Measurements from ENCODE around the gene NOL12. TPM values are rescaled to one million over a fixed set of nuclear protein-coding genes. Genes with fewer than 3 reads are reported as not detected.
"Not testable (repeated sequence)": the region's sequence is repeated elsewhere in the genome, so short reads cannot be mapped to it uniquely, and the experiment has no call there.

The NOL12 gene
- total RNA-seq, result 54.9 and 61.7 TPM in 2 replicates

DNA sequence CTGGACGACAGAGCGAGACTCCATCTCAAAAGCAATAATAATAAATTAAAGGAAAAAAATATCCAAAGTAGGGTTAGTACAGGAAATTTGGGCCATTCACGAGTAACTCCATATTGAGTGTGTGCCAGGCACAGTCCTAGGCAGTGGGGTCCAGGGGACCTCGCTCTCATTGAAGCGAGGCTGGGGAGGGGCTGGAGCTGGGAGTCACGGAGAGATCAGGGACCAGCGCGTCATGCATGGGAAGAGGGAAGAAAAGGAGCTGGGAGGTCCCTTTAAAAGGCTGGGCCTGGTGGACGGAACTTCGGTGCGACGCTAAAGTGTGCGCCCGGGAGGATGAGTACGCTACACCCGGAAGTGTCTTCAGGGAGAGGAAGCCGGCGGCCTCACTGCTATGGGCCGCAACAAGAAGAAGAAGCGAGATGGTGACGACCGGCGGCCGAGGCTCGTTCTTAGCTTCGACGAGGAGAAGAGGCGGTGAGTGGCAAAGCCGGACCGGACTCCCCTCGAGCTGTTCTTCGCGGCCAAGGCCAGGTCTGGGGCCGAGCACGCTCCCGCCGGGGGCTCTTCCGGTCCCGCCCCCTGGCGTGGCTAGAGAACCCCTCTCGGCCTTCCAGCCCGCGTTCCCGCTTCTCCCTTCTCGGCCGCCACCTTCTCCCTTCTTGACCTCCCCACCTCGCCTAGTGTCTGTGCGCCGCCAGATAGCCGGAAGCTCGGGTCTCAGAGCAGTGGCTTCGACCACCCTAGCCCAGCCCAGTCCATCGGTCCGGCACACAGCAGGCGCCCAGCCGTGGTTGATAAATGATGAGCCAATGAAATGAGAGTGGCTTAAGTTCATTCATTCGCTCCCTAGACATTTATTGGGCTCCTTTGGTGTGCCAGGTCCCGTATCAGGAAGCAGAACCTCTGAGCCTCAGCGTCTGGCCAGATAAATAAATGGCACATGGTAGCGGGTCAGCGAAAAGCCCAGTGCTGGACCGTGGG, at the start of gene NOL12:
Gene NOL12 (plus strand): TSS at position 342 of the 981 bp plus-strand sequence. CDS start 50 bp downstream, at position 392.
- intact Hi-C loops (cut with micrococcal nuclease), result loop anchor here (1.0 kb wide), 2 partner anchors 10 to 78 kb away; partner anchors contain the start of gene GGA1

DNA sequence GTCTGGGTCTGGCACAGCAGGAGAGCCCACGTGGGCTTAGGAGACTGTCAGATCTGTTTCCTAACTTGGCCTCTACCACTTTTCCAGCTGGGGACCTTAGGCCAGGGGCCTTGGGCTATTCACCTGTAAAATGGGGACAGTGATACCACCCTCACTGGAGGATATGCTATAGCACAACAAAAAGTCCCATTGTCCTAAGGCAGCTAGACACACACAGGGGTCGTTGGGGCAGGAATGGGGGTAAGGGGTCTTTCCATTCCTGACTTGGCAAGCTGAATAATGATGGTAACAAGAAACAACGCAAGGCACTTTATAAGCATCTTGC, 49.2 kb upstream of the NOL12 start:
- intact Hi-C loops (cut with micrococcal nuclease), result loop anchor here (2.0 to 10.0 kb wide), 3 partner anchors 14 to 168 kb away; partner anchors contain the start of gene GCAT

- intact Hi-C loops (cut with micrococcal nuclease), result loop anchor here (2.0 to 10.0 kb wide), 3 partner anchors 30 to 166 kb away; partner anchors contain the start of genes GCAT and GGA1
Observed at GRCh38 chr22:37638391-37639069, 47.6 kb upstream of the NOL12 start.

DNA sequence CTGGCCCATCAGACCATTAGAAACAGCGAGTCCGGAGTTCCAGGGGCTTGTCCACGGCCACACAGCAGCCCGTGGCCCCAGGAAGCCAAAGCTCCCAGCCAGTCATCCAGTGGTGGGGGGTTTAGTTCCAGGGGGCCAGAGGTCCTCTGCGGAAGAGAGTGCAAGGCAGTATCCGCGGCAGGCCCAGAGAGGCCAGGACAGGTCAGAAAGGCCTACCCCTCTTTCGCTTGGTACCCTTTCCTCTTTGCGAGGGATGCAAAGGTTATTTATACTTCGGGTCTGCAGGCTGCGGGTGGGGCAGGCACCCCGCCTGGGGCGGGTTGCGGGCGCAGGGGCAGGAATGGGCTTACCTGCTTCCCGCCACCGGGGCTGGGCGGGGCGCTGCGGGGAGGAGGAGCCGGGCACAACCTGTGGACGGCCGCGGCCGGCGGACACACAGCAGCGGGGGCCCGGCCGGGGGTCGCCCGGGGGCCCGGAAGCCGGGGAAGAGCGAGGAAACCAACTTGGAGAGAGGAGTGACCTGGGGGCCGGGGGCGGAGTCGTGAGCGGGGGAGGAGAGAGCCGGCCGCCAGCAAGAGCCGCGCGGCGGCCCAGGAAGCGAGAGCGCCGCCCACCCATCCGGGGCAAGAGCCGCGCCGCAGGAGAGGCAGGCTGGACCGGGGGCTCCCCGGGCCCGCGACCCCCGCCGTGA, 46.9 kb upstream of the NOL12 start, which contains the start of gene SH3BP1:
Gene SH3BP1 (plus strand): TSS at position 600 of the 691 bp plus-strand sequence. CDS start 119 bp downstream, outside the sequence.
- intact Hi-C loops (cut with micrococcal nuclease), result loop anchor here (2.0 to 10.0 kb wide), 3 partner anchors 30 to 166 kb away; partner anchors contain the start of genes GCAT and GGA1

DNA sequence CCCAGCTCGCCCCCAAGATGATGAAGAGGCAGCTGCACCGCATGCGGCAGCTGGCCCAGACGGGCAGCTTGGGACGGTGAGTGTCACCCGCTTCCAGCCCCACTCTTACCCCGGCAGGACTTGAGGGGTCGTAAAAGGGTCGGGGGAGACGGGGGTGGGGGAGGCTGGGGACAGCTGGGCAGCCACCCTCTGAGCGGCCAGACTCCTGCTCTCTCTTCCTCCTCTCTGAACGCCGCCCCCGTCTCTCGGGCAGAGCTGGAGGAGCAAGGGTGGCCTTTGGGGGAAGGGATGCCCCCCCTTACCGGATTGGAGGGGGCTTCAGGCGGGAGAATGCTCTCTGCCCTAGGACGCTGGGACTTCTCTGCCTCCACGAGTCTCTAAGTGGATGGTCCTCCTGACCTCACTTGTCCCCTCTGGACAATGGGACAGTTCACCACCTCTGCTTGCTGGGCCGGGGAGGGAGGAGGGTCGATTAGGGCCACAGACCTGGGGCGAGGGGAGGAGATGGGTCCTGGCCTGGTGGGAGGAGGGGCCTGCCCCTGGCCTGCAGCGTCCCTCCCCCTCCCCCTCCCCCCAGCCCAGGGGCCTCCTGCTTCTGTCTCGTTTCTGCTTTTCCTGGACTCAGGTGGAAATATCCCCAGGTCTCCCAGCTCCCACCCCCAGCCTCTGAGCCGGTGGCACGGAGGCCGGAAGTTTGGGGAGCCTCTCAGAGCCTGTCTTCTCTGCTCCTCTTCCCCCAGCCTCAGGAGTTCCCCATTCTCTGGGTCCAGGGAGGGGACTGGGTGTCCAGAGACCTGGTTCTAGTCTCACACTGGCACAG, 46.2 kb upstream of the NOL12 start:
- intact Hi-C loops (cut with micrococcal nuclease), result loop anchor here (2.0 to 10.0 kb wide), 3 partner anchors 31 to 165 kb away; partner anchors contain the start of genes GCAT and GGA1

DNA sequence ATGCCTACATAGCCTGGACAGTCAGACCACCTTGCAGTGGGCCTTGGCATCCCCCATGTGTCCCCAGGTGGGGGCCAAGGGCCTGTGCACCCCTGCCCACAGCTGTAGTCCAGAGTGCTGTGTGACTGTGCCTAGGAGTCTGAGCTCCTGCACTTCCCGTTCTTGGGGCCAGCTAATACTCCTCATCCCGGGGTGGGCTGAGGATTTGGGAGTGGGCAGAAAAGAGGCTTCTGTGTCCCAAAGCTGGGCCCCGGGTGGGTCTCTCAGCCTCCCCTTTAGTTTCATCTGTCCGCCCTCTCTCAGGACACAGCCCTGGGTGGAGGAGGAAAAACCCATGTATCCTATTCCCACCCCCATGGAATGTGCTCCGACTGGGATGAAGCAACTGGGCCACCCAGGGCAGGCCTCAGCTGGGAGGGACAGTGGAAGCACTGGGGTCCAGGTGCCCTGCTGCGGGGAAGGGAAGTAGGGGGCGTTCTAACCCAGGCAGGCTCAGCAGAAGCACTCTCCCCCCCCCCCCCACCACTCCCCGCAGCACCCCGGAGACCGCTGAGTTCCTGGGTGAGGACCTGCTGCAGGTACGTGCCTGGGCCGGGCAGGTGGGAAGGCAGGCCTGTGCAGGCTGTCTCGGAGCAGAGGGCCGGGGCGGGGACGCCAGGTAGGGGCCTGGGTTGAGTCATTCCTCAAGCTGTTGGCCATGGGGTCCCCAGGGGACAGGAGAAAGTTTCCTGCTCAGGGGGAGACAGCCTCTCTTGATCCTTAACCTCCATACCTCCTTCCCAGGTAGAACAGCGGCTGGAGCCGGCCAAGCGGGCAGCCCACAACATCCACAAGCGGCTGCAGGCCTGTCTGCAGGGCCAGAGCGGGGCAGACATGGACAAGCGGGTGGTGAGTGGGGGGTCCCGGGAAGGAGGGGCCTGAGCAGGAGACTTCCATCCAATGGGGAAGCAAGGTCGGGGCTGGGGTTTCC, 45.3 kb upstream of the NOL12 start:
- intact Hi-C loops (cut with micrococcal nuclease), result no loop called here

- intact Hi-C loops (cut with micrococcal nuclease), result no loop called here
Observed at GRCh38 chr22:37641561-37641949, 44.6 kb upstream of the NOL12 start.

- intact Hi-C loops (cut with micrococcal nuclease), result loop anchor here (1.0 kb wide), 3 partner anchors 15 to 38 kb away; partner anchors contain the start of gene PDXP
Observed at GRCh38 chr22:37643225-37643847, 42.8 kb upstream of the NOL12 start.

DNA sequence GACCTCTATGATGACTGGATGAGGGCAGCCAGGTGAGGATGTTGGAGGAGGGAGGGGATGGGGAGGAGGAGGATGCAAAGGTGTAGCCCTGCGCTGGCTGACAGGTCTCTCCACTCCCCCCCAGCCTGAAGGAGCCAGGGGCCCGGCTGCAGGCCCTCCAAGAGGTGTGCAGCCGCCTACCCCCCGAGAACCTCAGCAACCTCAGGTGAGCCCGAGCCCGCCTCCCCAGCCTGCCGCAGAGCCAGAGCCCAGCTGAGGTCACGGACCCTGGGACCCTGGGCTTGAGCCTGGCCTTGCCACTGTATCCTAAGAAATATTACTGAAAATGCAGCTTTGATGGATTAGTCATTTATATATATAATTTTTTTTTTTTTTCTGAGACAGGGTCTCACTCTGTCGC, 38.8 kb upstream of the NOL12 start:
- intact Hi-C loops (cut with micrococcal nuclease), result no loop called here

DNA sequence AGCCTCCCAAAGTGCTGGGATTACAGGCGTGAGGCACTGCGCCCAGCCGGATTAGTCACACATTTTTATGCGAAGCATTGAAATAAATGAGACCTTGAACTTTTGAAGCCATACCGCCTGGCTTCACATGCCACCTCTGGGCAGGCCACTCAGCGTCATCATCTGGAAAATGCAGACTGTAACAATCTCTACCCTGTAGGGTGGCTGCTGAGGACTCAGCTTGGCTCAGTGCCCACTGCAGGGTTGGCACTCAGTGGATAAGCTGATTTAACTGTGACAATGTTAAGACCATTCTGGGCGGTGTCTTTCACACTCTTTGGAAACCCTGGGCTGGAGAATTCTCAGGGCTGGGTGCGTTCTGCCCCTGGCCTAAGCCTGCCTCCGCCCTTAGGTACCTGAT, 38.2 kb upstream of the NOL12 start:
- intact Hi-C loops (cut with micrococcal nuclease), result no loop called here

DNA sequence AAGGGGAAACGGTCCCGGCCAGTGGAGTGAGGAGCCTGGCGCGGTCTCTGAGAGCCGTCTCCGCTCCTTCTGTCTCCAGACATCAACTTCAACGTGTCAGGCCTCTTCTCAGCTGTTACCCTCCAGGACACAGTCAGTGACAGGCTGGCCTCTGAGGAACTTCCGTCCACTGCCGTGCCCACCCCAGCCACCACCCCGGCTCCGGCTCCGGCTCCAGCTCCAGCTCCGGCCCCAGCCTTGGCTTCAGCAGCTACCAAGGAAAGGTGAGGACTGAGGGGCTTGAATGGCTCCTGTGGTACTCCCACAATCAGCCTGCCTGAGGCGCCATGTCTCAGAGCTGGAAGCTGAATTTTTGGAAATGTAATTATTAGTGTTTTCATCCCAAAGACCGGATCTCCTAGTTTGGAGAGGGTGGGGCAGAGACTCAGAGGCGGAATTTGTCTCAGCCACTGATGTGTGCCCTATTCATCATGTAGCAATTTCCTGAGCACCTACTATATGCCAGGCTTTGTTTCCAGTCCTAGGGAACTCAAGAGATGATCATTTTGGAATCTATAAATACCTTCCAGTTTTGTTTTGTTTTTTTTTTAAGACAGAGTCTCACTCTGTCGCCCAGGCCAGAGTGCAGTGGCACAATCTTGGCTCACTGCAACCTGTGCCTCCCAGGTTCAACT, 35.5 kb upstream of the NOL12 start:
- intact Hi-C loops (cut with micrococcal nuclease), result no loop called here

DNA sequence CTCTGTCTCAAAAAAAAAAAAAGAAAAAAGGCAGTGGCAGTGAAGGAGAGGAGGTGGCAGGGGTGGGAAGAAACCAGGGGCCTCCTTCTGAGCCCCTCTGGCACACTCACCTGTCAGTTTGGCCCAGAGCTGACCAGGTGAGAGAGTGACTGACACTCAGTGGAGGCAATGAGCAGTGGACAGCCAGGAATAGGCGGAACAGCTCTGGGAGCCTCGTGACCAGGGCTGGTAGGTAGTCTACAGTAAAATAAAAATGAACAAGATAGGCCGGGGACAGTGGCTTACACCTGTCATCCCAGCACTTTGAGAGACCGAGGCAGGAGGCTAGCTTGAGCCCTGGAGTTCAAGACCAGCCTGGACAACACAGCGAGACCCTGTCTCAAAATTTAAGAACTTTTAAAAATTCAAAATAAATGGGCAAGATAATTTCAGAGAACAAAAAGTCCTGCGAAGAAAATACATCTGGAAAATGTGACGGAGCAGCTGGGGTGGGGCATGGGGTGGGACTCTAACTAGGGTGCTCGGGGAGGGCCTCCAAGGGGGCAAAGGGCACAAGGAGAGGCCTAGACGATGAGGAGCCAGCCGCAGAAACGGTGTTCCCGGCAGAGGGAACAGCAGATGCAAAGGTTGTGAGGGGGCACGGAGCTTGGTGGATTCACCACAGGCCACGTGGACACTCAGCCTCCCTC, 31.4 kb upstream of the NOL12 start:
- intact Hi-C loops (cut with micrococcal nuclease), result no loop called here

GRCh38 chr22:37655252-37655563, 30.9 kb upstream of the NOL12 start:
- intact Hi-C loops (cut with micrococcal nuclease), result no loop called here

- intact Hi-C loops (cut with micrococcal nuclease), result not testable (repeated sequence)
Observed at GRCh38 chr22:37656583-37656982, 29.6 kb upstream of the NOL12 start.

GRCh38 chr22:37657590-37658132, 28.5 kb upstream of the NOL12 start:
- intact Hi-C loops (cut with micrococcal nuclease), result loop anchor here (1.0 kb wide), 2 partner anchors 14 to 20 kb away; no protein-coding TSS in a partner anchor

GRCh38 chr22:37658133-37659065, 27.7 kb upstream of the NOL12 start, which contains the start of gene PDXP:
TSS of gene PDXP (plus strand) at chr22:37658723. CDS start at chr22:37658783, 60 bp downstream.
- intact Hi-C loops (cut with micrococcal nuclease), result loop anchor here (1.0 kb wide), 2 partner anchors 15 to 19 kb away; no protein-coding TSS in a partner anchor

All from T-helper 2 cell treated with Interferon-gamma antibody and Interleukin-4, amounts not matched to agents 100 ng/mL and 5 ng/mL, for 36 hours (primary cell).